Neural crest cell (in vitro differentiated cells): ENCODE measurements around the gene ITGB2. TPM values are rescaled to one million over a fixed set of nuclear protein-coding genes. Genes with fewer than 3 reads are reported as not detected.

Source experiments
- DNase-seq: peaks from one replicate; pipeline ENCODE4 v3.0.0; 2021; ENCODE audit warnings: low read depth, mixed read lengths, low spot score
- H3K27ac Mint-ChIP-seq: one replicate; pipeline ENCODE4 v1.8.0; 2021; ENCODE audit warnings: mild to moderate bottlenecking, mixed read lengths; ENCODE audit not compliant: unreplicated experiment
- H3K27me3 Mint-ChIP-seq: 2 replicates; pipeline ENCODE4 v1.8.0; 2021; ENCODE audit warnings: low read depth, mild to moderate bottlenecking, mixed read lengths
- H3K36me3 Mint-ChIP-seq: 2 replicates; pipeline ENCODE4 v1.8.0; 2021; ENCODE audit warnings: low read depth, mild to moderate bottlenecking, mixed read lengths
- H3K4me1 Mint-ChIP-seq: 2 replicates; pipeline ENCODE4 v1.8.0; 2021; ENCODE audit warnings: mixed read lengths
- H3K4me3 Mint-ChIP-seq: one replicate; pipeline ENCODE4 v1.8.0; 2021; ENCODE audit warnings: mild to moderate bottlenecking, mixed read lengths
- H3K9me3 Mint-ChIP-seq: 2 replicates; pipeline ENCODE4 v1.8.0; 2021; ENCODE audit warnings: mixed read lengths
- total RNA-seq: library from RNA; stranded (reverse); gene quantifications from 2 replicates; pipeline ENCODE4 v1.2.1, GENCODE V29; 2021
- TF ChIP-seq, protein P1 (sequence below): fragments of 200-600 bp; sonication (generic); conservative IDR thresholded peaks from 2 replicates; pipeline ENCODE4 v1.5.0; 2021; ENCODE audit warnings: antibody characterized with exemption, mild to moderate bottlenecking

The ITGB2 gene
- total RNA-seq, 1 donor from 2014 or later = 0.89 TPM

DNA sequence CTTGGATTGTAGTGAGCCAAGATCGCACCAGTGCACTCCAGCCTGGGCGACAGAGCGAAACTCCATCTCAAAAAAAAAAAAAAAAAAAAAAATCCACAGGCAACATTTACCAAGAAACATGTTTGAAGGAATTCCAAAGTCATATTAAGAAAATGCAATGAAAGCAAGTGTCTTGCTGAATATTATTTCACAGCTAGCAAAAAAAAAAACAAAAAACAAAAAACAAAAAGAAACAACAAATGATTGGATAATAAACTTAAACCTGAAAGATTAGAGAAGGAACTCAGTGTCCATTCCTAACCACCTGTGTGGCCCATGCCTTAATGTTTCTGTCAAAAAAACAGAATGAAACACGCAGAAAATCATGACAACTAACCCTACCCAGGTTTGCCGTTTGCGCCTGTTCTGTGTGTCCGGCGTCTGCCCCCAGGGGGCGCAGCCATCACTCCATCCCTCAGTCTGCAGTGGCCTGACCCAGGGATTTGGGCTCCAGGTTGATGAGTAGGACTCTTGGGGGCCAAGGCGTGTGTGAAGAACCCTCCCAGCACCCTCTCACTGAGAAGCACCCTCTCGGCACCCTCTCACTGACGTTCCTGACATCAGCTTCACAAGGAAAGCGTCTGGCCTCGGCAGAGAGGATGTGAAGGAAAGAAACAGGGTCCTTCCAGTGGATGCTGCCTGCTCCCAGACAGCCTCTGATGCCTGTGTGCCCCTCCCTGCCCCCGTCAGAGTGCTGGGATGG is 28.0 kb downstream of the ITGB2 start:
- H3K27ac Mint-ChIP-seq = no peak overlapping the region
- DNase-seq = peak; percentile 67
- no peaks in the 10 kb centered on the region for H3K4me1 Mint-ChIP-seq
- peaks cover 8% of the 10 kb centered on the region for H3K27me3 Mint-ChIP-seq
- H3K36me3 Mint-ChIP-seq = no peaks in the 10 kb centered on the region
- H3K9me3 Mint-ChIP-seq = no peaks in the 10 kb centered on the region
- no peak overlapping the region for H3K4me3 Mint-ChIP-seq
- TF ChIP-seq, protein P1, sequence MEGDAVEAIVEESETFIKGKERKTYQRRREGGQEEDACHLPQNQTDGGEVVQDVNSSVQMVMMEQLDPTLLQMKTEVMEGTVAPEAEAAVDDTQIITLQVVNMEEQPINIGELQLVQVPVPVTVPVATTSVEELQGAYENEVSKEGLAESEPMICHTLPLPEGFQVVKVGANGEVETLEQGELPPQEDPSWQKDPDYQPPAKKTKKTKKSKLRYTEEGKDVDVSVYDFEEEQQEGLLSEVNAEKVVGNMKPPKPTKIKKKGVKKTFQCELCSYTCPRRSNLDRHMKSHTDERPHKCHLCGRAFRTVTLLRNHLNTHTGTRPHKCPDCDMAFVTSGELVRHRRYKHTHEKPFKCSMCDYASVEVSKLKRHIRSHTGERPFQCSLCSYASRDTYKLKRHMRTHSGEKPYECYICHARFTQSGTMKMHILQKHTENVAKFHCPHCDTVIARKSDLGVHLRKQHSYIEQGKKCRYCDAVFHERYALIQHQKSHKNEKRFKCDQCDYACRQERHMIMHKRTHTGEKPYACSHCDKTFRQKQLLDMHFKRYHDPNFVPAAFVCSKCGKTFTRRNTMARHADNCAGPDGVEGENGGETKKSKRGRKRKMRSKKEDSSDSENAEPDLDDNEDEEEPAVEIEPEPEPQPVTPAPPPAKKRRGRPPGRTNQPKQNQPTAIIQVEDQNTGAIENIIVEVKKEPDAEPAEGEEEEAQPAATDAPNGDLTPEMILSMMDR = peak; percentile 81

DNA sequence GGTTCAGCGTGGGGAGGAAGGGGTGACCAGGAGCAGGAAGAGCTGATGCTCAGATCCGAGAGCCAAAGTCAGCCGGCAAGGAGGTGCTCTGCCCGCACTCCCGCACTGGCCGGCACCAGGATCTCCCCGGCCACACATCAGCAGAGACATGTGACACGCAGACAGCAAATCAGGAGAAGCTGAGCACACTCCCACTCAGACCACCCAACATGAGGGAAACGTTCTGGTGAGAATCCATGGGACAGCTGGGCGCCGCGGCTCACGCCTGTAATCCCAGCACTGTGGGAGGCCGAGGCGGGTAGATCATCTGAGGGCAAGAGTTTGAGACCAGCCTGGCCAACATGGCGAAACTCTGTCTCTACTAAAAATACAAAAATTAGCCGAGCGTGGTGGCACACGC is 28.6 kb downstream of the ITGB2 start:
- H3K4me3 Mint-ChIP-seq = no peak overlapping the region
- H3K9me3 Mint-ChIP-seq = no peaks in the 10 kb centered on the region
- peaks cover 8% of the 10 kb centered on the region for H3K27me3 Mint-ChIP-seq
- DNase-seq = no peak
- peak overlapping the region; percentile 78 for H3K27ac Mint-ChIP-seq
- no peaks in the 10 kb centered on the region for H3K36me3 Mint-ChIP-seq
- TF ChIP-seq, protein P1 = no peak
- no peaks in the 10 kb centered on the region for H3K4me1 Mint-ChIP-seq

DNA sequence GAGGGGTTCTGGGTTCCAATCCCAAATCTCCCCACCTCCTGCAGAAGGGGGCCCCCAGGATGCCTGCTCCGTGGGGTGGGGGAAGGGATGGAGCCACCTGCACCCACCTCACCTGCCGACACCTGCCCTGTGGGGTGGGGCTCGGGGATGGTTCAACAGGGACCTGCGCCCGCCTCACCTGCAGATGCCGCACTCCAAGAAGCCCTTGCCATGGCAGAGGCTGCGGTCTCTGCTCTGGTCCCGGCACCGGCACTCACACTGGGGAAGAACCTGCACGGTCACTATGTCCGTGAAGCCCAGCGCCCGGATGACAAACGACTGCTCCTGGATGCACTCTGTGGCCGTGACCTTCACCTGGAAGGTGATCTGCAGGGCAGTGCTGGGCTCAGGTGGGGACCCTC is 29.1 kb downstream of the ITGB2 start:
- H3K9me3 Mint-ChIP-seq = no peaks in the 10 kb centered on the region
- H3K36me3 Mint-ChIP-seq = no peaks in the 10 kb centered on the region
- DNase-seq = no peak
- H3K4me3 Mint-ChIP-seq = no peak overlapping the region
- peaks cover 8% of the 10 kb centered on the region for H3K27me3 Mint-ChIP-seq
- no peak overlapping the region for H3K27ac Mint-ChIP-seq
- H3K4me1 Mint-ChIP-seq = no peaks in the 10 kb centered on the region
- TF ChIP-seq, protein P1 = no peak

DNA sequence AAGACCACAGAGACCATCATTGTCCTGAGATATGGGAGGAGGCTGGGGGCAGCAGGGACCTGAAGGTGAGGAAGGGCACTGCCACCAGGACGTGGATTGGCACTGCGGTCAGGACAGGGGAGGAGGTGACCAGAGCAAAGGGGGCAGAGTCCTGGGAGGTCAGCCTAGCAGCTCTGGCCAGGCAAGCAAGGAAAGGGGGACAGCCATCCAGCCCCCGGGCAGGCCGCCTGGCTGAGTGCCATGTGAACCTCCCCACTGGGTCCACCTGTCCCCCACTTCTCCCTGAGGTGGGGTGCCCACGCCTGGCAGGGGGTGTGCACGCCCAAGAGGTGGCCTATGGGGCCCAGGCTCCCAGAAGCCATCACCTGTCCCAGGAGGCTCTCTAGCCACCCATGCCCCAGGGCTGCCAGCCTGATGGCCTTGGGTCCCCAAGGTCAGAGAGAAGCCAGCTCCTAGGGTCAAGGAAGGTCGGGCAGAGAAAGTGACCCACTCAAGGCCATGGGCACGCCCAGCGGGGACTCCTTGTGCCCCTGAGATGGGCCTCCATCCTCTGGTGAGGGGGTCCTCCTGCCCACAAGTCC is 29.6 kb downstream of the ITGB2 start:
- no peak overlapping the region for H3K27ac Mint-ChIP-seq
- H3K36me3 Mint-ChIP-seq = no peaks in the 10 kb centered on the region
- no peaks in the 10 kb centered on the region for H3K9me3 Mint-ChIP-seq
- H3K4me3 Mint-ChIP-seq = no peak overlapping the region
- TF ChIP-seq, protein P1 = no peak
- peaks cover 8% of the 10 kb centered on the region for H3K27me3 Mint-ChIP-seq
- H3K4me1 Mint-ChIP-seq = no peaks in the 10 kb centered on the region
- DNase-seq = no peak

DNA sequence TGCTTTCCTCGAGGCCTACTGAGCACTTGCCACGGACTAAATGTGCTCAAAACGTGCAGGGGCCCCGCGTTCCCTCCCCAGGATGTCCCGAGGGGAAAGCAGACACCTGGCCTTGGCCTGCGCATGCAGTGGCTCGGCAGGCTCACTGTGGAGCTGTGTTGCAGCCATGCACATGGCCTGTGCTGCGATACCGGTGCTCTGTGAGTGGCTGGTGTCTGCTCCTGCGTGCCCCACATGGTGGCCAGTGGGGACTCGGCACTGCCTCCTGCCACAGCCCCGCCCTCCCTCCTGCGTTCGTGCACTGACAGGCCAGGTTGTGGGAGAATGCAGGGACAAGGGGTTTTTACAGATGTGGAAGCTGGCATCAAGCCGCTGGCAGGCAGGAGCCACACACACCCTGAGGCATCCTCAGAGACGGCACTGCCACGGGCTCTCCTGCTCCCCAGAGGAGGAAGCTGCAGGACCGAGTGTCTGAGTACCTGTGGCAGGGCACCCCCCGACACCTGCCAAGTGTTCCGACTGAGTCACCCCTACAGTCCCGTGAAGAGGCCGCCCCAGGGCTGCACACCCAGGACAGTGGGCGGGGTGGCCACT is 30.3 kb downstream of the ITGB2 start:
- Mint-ChIP-seq H3K36me3 (no peaks in the 10 kb centered on the region), H3K27me3 (peaks cover 8% of the 10 kb centered on the region), H3K9me3 (no peaks in the 10 kb centered on the region), H3K27ac (no peak overlapping the region), H3K4me3 (no peak overlapping the region), H3K4me1 (no peaks in the 10 kb centered on the region)
- DNase-seq = no peak
- TF ChIP-seq, protein P1 = no peak
